GM18873 (cell line): Measurements from ENCODE around the gene ZCWPW2.

Experiments
- ATAC-seq: cut with Tn5 transposase; IDR thresholded peaks from one replicate; pipeline ENCODE4 v1.9.1; 2021; ENCODE audit warnings: mild to moderate bottlenecking, moderate library complexity, moderate number of reproducible peaks; ENCODE audit not compliant: unreplicated experiment, low FRiP score

The ZCWPW2 gene

GRCh38 chr3:28569357-28569756 is 220.8 kb downstream of the ZCWPW2 start:
- ATAC-seq = no peak

- no peak for ATAC-seq
Measured at GRCh38 chr3:28574036-28574435, 225.5 kb downstream of the ZCWPW2 start.

GRCh38 chr3:28575100-28575745 is 226.7 kb downstream of the ZCWPW2 start:
- no peak for ATAC-seq
